Anterior cingulate cortex (tissue), 58 donors: ENCODE measurements around the gene KRTAP12-2.

Experiments
- DNase-seq, 58 donors: peaks; one replicate each; lab custom pipeline; 2025; lab: John Stamatoyannopoulos, UW

The KRTAP12-2 gene, protein sequence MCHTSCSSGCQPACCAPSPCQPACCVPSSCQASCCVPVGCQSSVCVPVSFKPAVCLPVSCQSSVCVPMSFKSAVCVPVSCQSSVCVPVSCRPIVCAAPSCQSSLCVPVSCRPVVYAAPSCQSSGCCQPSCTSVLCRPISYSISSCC

DNA sequence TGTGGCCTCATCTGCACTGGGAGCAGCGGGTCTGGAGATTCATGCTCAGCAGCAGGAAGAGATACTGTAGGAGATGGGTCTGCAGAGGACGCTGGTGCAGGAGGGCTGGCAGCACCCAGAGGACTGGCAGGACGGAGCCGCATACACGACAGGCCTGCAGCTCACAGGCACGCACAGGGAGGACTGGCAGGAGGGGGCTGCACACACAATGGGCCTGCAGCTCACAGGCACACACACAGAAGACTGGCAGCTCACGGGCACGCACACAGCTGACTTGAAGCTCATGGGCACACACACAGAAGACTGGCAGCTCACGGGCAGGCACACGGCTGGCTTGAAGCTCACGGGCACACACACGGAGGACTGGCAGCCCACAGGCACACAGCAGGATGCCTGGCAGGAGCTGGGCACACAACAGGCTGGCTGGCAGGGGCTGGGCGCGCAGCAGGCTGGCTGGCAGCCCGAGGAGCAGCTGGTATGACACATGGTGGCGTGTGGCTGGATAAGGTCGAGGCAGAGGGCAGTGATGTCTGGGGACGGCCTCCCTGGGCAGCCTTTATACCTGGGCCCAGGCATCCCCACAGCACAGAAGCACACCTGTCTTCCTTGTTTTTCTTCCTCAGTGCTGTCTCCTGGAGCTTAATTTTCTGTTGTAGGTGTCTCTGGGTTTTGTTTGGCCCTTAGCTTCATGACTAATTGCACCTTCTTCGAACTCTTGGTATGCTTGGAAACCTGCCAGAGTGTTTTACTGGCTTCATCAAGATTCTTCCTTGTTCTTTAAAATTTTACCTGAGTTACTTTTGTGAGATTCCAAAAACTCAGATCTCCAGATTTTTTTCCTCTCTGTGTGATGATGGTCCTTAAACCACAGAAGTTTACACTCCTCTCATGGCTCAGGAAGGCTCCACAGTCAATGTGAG is at the start of gene KRTAP12-2:
Gene KRTAP12-2, minus strand, starts transcription at position 527 of the 920 bp plus-strand sequence. Its CDS starts 41 bp downstream, at position 486.
- no peak for DNase-seq

DNA sequence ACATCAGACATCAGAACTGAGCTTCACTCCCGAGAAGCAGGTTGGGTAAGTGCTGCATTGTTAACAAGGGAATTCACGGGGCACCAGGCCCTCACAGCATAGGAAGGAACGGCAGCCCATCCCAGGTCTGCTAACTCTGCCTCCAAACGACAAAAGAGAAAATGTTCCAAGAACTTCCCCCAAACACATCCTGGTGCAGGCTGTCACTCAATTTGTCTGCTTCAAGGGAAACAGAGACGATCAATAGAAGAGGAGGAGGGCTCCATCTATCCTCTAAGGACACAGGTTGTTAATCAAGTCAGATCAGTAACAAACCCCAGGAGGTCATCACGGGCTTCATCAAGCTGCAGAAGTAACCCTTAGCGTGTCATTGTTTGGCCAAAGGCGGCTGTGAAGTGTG is 48.2 kb upstream of the KRTAP12-2 start:
- no peak for DNase-seq

DNA sequence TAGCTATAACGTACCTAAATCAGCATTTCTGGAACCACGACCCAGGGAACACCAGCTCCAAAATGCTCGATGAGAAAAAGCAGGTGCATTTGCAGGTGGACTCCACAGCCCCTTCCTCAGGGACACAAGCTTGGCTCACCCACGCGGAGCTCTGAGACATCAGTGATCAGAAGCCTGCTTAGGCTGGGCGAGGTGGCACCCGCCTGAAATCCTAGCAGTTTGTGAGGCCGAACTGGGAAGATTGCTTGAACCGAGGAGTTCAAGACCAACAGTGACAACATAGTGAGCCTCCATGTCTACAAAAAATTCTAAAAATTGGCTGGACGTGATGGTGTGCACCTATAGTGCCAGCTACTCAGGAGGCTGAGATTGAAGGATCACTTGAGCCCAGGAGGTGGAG is 47.1 kb upstream of the KRTAP12-2 start:
- no peak for DNase-seq

DNA sequence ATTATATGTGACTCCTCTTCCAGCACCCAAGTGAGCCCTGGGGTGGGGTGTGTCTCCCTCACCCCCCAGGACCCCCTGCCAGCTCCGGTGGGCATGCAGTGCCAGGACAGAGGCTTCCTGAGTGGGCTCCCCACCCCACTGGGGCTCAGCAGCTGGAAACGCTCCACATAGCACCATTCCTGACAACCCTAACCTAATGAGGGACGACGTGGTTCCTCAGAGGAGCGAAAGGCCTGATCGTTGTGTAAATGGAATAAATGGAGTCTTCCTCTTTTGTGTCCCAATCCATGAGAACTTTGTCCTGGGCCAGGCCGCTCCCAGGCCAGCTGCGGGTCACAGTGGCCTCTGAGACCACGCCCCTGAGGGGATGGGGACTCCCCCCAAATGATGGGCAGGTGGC is 46.4 kb upstream of the KRTAP12-2 start:
- no peak for DNase-seq

DNA sequence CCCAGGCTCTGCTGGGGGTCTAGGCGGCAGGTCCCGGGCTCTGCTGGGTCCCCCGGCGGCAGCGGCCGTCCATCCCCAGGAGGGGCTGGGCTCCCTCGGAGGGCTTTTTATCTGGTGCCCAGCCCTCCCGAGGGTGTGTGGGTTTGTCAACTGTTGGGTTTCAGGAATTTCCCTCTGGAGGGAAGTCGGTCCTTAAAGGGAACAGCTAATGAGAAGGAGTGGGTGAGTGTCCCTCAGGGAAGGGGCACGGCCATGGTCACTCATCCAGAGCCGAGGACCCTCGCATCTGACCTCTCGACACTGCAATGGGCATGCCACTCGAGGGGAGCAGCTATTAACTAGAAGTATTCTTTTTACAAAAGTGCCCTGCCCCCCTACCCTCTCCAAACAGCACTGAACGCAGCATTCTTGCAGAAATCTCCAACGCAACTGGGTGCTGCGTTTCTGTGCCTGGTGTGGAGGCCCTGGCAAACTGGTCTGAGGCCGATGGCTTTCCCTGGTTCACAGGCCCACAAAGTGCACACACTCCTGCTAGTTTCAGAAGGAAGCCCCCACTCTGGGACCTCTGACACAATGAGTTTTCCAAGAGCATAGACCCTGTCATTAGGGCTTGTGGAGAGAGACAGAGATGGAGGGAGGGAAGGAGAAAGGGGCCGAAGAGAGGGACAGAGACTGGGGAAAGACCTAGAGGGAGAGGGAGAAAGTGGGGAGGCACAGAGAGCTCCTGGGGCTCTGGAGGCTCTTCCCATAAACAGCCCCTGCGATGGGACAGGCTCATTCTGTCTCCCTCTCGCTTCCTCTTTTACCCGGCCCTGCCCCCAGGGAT is 45.7 kb upstream of the KRTAP12-2 start:
- no peak for DNase-seq

DNA sequence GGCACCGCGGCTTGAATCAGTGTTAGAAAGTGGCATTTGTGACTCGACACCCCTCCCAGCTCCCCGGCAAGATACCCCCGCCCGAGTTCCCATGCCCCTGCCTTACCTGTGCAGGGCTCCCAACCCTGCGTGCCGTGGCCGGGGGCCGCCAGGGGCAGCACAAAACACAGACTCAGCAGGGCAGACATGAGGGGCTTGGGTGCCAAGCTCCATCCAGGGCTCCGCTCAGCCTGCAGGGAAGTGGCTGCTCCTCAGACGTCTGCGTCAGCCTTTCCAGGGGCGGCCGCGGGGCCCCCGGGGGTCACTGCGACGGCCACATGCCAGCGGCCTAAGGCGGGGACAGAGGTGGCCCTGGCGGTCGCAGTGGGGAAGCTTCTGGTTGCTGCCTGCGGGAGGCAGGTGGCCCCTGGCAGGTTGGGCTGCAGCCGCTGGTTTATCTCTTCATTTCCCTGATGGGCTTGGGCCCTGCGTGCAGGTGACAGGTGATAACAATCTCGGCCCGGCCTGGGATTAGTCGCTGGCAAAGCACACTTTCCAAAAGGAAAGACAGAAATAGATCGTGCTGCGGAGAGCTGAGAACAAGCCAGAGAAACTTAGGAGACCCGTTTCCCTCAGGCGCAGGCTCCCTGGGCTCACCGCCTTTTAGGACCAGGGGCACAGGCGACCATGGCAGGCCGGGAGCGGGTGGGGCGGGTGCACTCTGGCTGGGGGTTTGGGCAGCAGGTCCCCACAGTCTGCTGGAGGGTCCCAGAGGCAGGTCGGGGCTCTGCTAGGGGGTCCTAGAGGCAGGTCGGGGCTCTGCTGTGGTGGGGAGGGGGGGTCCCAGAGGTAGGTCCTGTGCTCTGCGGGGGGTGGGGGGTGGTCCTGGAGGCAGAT is 44.8 kb upstream of the KRTAP12-2 start, which contains the start of gene TSPEAR:
Gene TSPEAR, minus strand, starts transcription at position 246 of the 876 bp plus-strand sequence. Its CDS starts 58 bp downstream, at position 188.
- no peak for DNase-seq

DNA sequence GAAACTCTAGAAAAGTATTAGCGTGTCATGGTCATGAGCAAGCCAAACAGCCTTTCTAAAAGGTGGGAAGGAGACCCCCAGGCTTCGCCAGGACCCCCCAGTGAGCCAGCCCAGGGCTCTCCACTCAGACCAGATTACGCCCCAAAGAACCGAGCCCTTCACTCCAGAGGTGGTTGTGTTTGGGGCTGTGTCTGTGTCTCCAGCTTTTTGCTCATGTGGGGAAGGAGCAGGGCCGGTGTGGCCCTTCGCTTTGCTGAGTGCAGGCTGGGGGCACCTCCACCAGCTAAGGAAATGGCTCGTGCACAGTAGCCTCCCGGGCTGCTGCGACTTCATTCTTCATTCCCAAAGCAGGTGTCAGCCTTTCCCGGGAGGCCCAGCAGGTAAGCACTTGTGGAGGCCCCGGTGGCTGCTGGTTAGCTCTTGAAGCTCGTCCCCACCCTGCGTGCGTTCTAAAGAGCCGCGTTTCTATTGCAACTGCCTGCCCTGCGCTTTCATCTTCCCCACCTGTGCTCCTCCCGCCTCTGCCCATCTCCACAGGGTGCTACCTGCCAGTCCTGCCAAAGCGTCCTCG is 44.1 kb upstream of the KRTAP12-2 start:
- DNase-seq, result no peak

DNA sequence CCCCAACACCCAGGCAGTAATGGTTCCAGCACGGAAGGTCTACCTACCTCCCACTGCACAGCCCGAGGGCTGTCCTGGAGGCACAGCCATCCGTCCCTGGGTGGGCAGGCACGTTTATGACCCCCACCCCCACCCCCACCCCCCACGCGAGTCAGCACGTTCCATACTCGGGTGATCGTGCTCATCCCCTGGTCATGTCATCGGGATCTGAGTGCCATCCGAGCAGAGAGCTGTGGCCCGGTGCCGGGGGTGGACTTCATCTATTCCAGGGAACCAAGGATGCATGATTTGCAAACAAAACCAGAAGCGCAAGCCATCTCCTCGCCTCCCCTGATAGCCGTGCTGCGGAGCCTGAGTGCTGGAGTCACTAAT is 43.6 kb upstream of the KRTAP12-2 start:
- no peak for DNase-seq

DNA sequence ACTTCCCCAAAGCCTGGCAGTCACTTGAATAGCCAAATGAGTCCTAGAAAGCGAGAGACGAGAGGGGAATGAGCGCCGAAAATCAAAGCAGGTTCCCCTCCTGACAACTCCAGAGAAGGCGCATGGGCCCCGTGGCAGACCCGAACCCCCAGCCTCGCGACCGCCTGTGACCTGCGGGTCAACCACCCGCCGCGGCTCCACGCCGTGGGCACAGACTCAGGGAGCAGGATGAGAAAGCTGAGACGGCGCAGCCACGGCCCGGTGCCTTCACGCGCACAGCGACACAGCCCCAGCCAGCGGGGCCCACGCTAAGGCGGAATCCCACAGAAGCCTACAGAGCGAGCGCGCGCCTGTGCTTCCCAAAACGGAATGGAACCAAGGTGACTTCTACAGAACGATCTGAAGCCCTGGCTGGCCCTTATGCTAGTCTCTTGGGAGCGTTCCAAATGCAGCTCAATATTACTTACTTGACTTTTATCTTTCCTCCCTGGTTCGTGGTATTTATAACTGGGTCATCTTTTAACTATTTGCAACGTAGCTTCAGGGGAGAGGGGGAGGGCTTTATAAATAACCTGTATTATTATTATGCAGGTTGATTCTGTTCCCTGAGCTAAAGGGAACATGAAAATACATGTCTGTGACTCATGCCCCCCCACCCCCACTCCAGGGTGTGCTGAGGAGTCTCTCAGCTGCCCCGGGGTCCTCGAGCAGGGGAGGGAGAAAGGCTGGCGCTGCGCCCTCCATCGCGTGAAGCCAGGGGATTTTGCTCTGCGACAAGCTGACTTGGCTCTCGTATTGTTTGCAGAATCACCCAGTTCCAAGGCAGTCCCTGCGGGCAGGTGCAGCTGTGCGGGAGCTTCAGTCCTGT is 42.9 kb upstream of the KRTAP12-2 start:
- peak in 1 of 58 donors; percentile 38 for DNase-seq

DNA sequence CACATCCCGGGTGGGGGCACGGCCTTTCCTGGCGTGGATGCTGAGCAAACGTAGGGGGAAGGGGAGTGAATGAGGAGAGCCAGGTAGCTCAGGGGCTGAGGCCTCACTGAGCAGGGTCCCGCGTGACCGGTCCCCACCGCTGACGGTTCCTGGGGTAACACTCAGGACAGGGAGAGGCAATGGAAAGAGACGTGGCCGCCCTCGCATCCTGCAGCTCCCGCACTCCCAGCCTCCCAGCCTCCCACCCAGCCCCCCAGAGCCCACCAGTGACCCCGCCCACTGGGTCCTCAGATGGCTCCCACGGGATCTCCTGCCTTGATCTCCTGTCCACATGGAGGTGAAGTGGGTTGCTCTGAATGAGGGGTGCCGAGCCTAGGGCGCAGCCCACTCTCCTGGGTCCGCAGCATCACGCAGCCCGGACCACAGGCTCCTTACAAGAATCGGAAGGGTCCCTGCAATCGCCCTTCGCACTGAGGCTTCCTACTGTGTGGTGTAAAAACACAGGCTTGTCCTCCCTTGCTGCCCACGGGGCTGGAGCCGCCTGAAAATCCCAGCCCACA is 42.2 kb upstream of the KRTAP12-2 start:
- DNase-seq, result no peak

DNA sequence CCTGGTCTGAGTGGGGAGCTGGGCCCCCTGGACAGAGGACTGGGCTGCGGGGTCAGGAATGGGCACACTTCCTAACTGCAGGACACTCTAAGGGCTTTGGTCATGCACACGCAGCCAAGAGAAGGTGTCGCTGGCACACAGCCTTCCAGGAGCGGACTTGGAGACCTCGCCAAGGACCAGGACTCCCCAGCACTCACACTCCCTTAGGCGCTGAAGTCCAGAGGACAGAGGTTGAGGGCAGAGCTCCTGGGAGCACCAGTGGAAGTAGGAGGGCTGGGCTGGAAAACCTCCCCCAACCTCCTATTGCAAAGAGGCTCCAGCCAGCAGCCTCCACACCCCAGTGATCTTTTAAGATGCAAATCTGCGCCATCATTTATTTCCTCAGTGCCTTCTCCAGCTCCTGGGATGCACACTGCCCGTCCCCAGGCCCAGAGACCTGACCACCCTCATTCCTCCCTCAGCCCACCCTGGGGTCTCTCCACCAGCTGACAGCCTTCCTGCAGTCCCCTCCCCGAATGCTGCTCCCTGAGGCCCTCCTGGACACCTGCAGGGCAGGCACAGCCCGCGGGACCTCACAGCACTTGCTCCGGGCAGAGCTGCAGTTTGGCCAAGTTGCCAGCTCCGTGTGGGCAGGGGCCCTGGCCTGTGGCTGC is 41.6 kb upstream of the KRTAP12-2 start:
- DNase-seq, result no peak

DNA sequence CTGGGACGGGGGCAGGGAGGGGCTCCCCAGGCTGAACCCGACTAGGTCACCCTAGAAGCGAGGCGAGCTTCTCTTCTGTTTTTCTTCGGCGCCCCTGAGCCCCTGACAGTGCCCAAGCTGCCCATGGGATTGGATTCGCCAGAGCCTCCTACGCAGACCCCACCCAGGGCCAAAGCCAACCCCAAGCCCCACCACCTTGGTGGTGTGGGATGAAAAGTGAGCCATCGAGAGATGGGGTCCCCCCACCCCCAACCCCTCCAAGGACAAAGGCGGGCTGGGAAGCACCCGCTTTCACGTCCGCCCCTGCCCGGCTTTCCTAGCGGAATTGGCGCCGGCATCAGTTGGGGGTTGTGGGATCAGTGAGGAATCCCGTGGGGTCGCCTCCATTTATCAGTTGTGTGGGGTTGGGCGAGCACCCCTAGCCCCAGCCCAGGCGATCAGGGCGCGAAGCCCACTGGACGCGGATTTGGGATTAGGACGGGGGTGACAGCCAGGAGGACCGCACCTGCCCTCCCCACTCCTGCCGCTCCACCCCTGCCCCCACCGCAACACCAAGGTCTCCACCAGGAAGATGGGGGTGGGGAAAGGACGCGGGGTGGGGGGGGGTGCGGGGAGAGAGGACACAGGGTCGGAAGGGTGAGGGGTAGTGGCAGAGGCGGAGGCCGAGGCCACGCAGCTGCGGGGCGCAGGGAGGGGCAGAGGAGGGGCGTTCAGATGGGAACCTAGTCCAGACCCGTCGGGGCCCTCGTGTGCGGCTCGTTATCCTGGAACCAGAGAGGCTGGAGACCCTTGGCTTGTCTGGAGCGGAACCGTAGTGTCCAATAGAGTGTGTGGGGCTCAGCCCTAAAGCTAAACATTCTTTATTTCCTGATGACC is 40.2 kb upstream of the KRTAP12-2 start:
- DNase-seq, result no peak

DNA sequence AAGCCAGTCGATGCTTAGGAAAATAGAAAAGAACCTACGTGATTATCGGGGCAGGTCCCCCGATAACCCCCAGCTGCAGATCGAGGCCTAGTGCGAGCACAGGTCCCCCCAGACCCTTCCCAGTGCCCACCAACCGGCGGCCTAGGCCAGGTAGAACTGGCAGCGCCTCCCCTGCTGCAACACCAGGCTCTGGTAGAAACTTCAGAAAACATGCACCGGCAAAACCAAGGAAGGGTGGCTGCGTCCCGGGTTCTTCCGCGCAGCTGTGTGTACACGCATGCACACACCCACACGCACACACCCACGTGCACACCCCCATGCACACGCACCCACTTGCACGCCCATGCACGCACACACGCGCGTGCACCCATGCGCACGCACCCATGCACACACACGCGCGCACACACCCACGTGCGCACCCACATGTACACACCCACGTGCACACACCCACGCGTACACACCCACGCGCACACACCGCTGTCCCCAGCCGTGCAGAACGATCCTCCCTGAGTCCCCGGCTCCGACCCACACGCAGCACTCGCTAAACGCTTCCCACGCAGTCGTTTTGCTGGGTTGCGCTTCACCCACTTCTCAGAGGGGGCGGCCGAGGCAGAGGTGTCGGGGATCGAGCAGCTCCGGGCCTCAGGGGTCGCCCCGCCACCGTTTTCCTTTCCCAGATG is 39.4 kb upstream of the KRTAP12-2 start:
- DNase-seq, result no peak

DNA sequence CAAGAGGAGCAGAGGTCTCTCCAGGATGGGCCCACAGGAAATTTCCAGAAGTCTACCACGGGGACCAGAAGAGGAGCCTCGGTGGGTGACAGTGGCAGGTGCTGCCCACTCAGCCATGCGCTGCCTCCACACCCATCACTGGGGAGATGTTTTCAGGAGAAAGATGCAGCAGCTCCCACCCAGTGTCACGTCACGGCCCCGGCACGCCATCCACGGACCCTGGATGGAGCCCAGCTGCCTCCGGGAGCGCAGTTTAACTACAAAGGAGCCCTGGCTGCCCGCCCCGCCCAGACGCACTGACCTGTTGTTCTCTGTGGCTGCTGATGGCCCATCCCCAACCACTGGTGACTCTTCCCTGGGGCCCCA is 37.9 kb upstream of the KRTAP12-2 start:
- DNase-seq, result no peak

DNA sequence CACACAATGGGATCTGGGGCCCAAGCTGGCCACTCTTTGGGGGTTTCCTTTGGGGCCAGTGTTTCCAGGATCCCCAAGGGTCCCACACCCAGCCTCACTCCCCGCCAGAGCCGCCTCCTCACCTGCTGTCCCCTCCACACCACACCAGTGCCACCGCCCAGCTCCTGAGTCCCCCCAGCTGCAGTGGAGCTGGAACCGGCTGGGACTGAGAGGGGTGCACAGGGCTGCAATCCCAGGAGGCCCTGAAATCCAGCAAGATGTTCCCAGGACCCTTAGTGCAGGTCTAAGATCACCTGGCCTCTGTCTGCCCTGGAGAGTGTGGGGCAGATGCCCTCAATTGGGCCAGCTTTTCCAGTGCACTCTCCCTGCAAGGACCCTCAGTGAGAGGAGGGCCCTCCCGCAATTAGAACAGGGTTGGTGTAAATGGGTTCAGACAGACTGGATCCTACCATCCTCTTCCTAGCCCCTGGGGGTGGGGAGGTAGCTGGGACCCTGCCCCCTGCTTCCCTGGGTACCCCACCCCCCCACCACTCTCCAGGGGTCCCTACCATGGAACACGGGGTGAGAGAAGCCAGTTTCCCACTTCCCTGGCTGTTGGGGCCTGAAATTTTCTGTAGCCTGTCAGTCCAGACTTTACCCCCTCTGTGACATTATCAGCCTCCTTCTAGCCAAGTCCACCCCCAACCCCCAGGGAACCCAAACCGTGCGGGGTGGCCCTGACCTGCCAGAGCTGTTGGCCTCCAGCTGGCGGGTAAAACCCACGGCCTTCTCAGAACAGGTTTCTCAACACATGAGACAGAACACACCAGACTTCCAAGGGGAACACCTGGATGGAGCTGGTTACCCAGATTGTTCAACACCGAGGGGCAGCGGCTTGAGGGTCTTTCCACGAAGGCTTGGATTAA is 37.3 kb upstream of the KRTAP12-2 start:
- no peak for DNase-seq
